ENCODE results near the gene PAGE1. TPM values are rescaled to one million over a fixed set of nuclear protein-coding genes. Genes with fewer than 3 reads are reported as not detected.

Gene PAGE1
- total and polyA plus RNA-seq, 10 of the 15 experiments (the other 5 are each of a cell fraction or from before 2014, with no cell fraction given), result not detected

- TF ChIP-seq ATF3 (IDR thresholded peaks at IDR 0.05; ENCODE audit: borderline replicate concordance, extremely low read depth, low read depth, low read length), result no peak
- TF ChIP-seq ASH2L (IDR thresholded peaks at IDR 0.05; ENCODE audit: borderline replicate concordance, low read depth), result no peak
- no peak for TF ChIP-seq ATF2 (IDR thresholded peaks at IDR 0.05; ENCODE audit: low read length)
- TF ChIP-seq STAT1 (conservative IDR thresholded peaks at IDR 0.05), result no peak
- TF ChIP-seq MTA2 (IDR thresholded peaks at IDR 0.05; ENCODE audit: low read depth), result no peak
These were observed 20.6 kb downstream of the PAGE1 start (continued) for GRCh38 chrX:49675075-49675719.

- ATAC-seq (no peak), FAIRE-seq (no peak), DNase-seq (ENCODE audit: low read depth, low spot score) (no peak)
- Histone ChIP-seq H3K27ac (ENCODE audit: control insufficient read depth, insufficient read depth) (no peak overlapping the region), H3K36me3 (ENCODE audit: control insufficient read depth in 2 of 2, insufficient read depth in 2 of 2, low read length in 1 of 2) (no peaks in the 10 kb centered on the region), H3K4me1 (ENCODE audit: control insufficient read depth, insufficient read depth, low read length) (no peaks in the 10 kb centered on the region), H3K27me3 (replicated peaks in 1 of 2; ENCODE audit: control insufficient read depth in 2 of 2, insufficient read depth in 2 of 2, low read length in 1 of 2) (no peaks in the 10 kb centered on the region; a peak in 1 of 4 replicates), H3K4me3 (no peak overlapping the region), H3K9me3 (replicated peaks; ENCODE audit: control insufficient read depth, insufficient read depth, low read length) (no peaks in the 10 kb centered on the region), H3K79me2 (ENCODE audit: control insufficient read depth, insufficient read depth, low read length) (no peaks in the 10 kb centered on the region), H3K4me2 (ENCODE audit: control insufficient read depth, insufficient read depth) (no peak overlapping the region), H3K9ac (ENCODE audit: control insufficient read depth, insufficient read depth, low read length) (no peak overlapping the region), H4K20me1 (ENCODE audit: control insufficient read depth, insufficient read depth) (no peaks in the 10 kb centered on the region), H2AFZ (ENCODE audit: control insufficient read depth, low read depth, low read length) (no peak overlapping the region)
- WGBS (ENCODE audit: insufficient coverage, insufficient replicate concordance, low lambda C conversion rate, missing lambda C conversion rate), result 73% methylated on average over 12 of the region's 12 CpGs
- no TSS peak for BruUV-seq (replicated peaks)
- POLR2A ChIA-PET, result no interaction called here
- intact Hi-C loops (cut with micrococcal nuclease; ENCODE audit: unreplicated experiment) (no loop called here), in situ Hi-C loops (cut with MboI) (no loop called here)
- SMC1A ChIA-PET (ENCODE audit: uncharacterized antibody, unreplicated experiment), result no interaction called here
- CTCF ChIA-PET, result no interaction called here
- no peak for TF ChIP-seq EP300 (IDR thresholded peaks at IDR 0.05; ENCODE audit: borderline replicate concordance in 1 of 2, control insufficient read depth in 1 of 2, low read depth in 2 of 2, low read length in 2 of 2)
- no peak for TF ChIP-seq RELB (IDR thresholded peaks at IDR 0.05; ENCODE audit: low read depth)
- no peak for TF ChIP-seq CREB1 (IDR thresholded peaks at IDR 0.05; ENCODE audit: low read depth)
- TF ChIP-seq HDAC6 (IDR thresholded peaks at IDR 0.05; ENCODE audit: unreplicated experiment), result no peak
- no peak for TF ChIP-seq USF2 (IDR thresholded peaks at IDR 0.05; ENCODE audit: borderline replicate concordance, low read depth, low read length)
- no peak for TF ChIP-seq SUZ12 (IDR thresholded peaks at IDR 0.05; ENCODE audit: unreplicated experiment)
- no peak for TF ChIP-seq ASH2L (IDR thresholded peaks at IDR 0.05; ENCODE audit: borderline replicate concordance, low read depth)
- TF ChIP-seq RCOR1 (conservative IDR thresholded peaks at IDR 0.05; ENCODE audit: low read depth, low read length), result no peak
- no peak for TF ChIP-seq MAX (IDR thresholded peaks at IDR 0.05; ENCODE audit: low read depth, low read length)
- TF ChIP-seq ETV6 (conservative IDR thresholded peaks at IDR 0.05 in 1 of 2, IDR thresholded peaks at IDR 0.05 in 1 of 2; ENCODE audit: borderline replicate concordance in 1 of 2, low read depth in 1 of 2), result no peak
- no peak for TF ChIP-seq TCF7 (IDR thresholded peaks at IDR 0.05; ENCODE audit: borderline replicate concordance)
- no peak for TF ChIP-seq IRF3 (IDR thresholded peaks at IDR 0.05)
- RAD21 ChIA-PET (ENCODE audit: unreplicated experiment), result no interaction called here
These were observed 22.4 kb downstream of the PAGE1 start for GRCh38 chrX:49673394-49673793.
